SK-N-DZ (cell line): Measurements from ENCODE around the gene AIG1.
A peak's percentile ranks its signal among the peaks of the same experiment; 100 is the strongest.
"Not testable (repeated sequence)": the region's sequence is repeated elsewhere in the genome, so short reads cannot be mapped to it uniquely, and the experiment has no call there.

Source experiments
- DNase-seq: peaks from one replicate; pipeline ENCODE4 v3.0.0-alpha.2; 2015; ENCODE audit warnings: low spot score

The AIG1 gene

DNA sequence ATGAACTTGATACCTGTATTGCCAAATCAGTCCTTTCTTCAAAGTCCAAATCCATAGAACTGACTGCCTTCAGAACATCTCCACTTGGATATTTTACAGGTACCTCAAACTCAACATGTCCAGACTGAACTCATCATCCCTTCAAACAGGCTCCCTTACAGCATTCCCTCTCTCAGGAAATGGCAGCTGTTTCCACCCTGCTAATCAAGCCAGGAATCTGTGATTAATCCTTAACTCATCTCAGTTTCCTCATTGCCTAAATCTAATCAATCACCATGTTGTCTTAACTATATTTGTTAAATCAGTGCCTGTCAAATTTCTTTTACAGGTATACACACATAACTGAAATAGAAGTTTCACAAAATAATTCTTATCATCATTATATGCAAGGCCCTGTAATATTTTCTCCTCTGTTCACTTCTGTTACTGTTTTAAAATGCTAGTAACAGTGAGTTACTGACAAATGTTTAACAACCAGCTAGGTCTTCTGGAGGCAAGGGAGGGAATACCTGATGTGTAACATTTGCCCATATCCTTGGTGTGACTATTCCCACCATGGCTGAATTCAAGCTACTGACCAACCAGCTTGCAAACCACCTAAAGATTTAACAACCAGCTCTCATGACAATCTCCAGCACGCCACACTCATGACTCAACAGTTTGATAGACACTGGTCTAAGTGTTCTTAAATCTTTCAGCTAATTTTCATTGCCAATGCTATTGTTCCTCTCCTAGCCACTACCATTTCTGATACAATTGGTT lies 264.9 kb downstream of the AIG1 start:
- no peak for DNase-seq

DNA sequence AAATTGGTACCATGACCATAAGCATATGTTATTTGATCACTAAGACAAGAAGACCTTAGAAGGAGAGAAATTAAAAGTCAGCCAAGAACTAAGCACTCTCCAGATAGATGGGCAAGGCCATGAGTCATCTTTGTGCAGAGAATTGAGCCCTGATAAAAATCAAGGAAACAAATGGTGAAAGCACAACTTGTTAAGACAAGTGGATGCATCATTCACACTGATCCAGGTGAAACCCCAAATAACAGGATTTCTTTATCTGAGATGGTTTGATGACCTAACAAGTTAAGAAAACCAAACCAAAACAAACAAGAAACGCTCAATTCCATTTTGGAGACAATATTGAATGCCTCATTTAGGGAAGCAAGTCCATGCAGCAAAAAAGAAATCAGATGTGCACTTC lies 268.2 kb downstream of the AIG1 start:
- no peak for DNase-seq

DNA sequence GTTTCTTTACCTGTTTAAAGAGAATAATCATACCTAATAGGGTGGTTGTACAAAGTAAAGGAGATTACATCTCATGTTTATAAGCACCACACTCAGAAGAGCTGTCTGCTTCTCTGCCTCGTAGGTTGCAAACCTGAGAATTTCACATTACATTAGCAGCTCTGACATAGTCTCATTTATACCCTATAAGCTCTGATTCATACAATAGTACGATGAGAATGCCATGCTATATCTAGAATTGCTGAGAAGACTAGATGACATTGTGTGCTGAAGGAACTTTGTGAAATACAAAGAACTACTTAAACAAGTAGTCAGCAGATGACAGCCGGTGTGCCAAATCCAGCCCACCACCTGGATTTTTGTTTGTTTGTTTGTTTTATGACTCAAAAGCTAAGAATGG lies 268.6 kb downstream of the AIG1 start:
- no peak for DNase-seq

DNA sequence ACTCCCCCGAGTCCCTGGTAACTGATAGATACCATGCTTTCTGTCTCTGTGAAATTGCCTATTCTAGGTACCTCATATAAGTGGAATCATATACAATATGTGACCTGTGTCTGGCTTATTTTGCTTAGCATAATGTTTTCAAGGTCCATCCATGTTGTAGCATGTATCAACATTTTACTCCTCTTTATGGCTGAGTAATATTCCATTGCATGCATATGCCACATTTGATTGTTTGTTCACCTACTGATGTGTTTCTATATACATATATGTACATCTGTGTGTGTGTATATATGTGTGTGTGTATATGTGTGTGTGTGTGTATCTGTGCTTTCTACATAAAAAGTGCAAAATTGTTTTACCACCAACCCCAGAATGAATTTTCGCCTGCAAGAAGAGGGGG lies 270.7 kb downstream of the AIG1 start:
- DNase-seq, result no peak

DNA sequence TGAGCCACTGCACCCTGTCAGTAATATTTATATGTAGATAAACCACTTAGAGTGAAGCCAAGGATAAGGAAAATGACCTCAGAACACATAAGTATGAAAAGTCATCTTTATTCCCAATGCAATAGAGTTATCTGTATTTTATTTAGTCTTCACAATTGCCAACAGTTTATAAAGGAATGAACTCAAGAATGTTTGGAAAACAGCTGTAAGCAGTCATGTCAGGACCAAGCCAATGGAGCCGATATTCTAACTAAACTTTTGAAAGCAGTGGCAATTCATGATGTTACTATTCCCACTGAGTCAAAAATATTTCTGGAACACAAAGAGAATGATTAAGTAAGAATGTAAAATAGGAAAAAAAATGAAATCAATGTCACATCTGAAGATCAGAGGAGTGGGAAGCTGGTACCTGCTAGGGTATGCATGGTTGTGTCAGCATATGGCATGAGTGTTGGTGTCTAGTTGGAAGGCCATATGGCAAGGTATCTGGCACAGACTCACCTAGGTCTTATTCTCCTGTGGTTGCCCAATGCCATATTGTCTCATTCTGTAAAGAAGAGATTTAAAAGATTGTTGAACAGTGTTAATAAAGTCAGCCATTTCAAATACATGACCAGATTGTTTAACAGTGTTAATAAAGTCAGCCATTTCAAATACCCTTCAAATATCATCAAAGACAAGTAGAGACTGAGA lies 271.6 kb downstream of the AIG1 start:
- no peak for DNase-seq

DNA sequence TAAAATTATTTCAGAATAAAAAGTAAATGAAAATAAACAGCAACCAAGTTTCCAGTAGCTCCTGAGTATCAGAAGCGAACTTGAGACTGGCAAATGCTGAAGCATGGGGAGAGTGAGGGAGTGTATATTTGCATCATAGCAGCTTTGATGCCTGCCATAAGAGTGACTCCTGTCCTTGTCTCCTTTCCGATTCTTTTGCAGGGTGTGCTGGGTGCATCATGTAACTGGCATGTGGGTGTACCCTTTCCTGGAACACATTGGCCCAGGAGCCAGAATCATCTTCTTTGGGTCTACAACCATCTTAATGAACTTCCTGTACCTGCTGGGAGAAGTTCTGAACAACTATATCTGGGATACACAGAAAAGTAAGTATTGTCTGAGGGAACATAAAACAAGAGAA lies 272.4 kb downstream of the AIG1 start:
- DNase-seq, result no peak

DNA sequence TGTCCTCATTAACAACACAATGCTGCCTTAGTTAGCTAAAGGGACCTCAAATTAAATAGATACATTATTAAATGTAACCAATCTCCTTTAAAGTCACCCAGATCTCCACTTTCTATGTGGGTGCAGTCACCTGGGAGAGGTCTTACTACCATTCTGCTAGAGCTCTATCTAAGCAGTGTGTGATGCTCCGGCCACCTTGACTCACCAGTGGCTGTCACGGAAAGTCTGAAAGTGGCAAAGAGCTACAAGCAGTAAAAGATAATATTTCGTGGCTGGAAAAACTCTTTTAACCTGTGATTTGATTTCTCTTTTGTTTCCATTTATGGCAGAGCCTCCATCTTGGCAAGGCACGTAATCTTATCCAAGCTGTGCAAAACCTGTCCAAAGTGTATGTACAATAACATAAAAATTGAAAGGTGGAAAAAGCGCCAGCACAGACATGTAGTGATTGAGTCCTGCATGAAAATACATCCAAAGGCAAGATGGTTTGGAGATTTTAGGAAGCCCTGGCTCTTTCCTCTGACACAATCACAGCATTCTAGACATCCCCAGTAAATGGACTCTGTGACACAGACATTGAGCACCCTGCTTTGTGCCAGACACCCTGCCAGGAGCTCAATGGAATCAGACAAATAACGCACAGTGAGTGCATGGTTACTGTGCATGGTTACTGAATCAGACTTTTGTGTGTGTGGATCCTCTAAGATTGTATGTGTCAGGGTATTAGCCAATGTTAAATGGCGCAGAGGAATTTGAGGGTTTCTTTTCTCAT lies 273.2 kb downstream of the AIG1 start:
- DNase-seq, result no peak

DNA sequence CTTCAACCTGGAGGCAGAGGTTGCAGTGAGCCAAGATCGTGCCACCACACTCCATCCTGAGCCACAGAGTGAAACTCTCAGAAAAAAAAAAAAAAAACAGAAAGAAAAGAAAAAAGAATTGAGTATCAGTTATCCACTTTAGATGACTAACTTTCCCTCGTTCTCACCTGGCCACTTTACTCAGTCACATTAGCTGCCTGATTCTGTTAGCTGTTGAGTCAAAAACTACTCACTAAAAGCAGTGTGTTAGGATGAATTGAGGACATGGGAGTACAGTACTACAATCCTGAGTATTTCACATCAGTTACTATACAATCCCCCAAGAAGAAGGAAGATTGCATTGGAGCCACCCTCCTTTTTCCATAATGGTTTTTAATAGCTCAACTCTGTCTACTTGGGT lies 275.2 kb downstream of the AIG1 start:
- DNase-seq, result no peak

DNA sequence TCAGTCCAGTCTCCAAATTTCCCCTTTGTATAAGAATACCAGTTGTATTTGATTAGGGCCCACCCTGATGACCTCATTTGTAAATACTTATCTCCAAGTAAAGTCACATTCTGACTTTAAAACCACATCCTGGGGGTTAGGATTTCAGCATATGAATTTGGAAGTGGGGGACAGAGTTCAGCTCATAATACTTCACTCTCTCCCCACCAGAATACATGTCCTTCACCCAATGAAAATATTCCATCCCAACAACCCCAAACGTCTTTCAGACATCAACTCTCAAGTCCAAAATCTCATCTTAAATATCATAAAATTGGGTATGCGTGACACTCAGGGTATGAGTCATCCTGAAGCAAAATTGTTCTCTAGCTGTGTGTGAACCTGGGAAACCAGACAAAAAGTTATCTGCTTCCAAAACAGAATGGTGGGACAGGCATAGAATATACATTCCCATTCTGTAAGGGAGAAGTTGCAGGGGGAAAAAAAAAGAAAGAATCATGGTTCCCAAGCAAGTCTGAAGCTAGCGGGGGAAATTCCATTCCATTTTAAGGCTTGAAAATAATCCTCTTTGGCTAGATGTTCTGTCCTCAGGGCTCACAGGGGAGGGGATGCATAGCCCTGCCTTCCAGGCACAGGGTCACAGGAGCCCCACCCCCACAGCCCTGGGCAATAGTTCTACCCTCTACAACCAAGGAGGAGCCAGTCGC lies 275.9 kb downstream of the AIG1 start:
- no peak for DNase-seq

DNA sequence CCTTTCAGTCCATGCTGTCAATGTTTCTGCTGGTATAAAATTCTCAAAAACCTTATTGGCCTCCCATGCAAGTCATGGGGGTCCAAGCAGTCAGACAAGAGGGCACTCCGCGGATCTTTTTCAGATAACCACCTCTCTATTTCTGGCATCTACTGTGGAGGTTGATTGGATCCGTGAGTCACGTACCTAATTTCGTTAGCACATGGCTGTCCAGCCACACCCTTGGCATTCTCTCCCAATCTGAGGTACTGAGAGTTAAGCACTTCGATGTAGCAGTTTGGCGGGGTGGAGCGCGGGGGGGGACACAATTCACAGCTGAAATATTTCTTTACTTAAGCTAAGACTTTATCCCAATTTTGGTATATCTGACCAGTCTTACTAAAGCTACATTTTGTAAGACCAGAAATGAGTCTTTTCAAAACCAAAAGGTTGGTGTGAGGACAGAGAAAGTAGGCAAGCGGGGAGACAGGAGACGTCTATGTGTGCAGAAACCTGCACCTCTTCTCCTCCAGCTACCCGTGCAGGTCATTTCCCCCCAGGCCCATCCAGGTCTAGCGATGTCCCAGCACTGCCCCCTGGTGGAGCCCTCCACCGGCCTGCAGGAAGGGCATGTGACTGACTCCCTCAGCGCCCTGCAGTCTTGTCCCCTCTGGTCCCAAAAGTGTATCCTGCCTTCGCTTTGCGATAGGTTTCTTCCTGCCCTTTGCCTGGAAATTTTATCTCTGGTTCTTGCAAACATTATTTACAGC lies 276.7 kb downstream of the AIG1 start:
- DNase-seq, result peak; percentile 6

DNA sequence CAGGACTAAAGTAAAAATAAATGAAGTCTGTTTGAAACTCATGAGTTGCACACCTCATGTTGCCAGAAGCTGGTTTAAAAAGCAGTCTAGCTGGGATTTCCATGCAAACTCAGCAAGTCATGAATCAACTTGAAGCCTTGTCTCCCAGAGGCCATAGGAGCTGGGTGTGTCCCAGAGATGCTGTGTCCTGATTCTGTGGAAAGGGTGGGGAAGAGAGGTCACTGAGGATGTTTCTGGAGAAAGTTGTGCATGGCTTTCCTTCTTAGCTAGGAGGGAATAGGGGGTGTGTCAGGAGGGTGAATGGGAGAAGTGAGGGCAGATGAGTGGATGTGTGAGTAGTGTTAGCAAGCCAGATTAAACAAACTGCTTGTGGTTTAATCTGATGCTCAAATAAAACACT lies 278.5 kb downstream of the AIG1 start:
- DNase-seq, result no peak

DNA sequence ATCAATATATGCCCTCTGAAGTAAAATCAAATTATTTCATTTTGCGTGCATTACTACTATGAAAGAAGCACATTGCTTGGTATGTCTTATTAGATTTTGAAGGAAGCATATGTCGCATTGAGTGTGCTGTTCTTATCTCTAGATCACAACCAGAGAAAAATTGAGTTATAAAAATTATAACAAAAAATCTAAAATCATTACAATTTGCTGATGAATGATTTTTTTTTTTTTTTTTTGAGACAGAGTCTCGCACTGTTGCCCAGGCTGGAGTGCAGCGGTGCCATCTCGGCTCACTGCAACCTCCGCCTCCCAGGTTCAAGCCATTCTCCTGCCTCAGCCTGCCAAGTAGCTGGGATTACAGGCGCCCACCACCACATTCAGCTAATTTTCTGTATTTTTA lies 284.8 kb downstream of the AIG1 start:
- not testable (repeated sequence) for DNase-seq

DNA sequence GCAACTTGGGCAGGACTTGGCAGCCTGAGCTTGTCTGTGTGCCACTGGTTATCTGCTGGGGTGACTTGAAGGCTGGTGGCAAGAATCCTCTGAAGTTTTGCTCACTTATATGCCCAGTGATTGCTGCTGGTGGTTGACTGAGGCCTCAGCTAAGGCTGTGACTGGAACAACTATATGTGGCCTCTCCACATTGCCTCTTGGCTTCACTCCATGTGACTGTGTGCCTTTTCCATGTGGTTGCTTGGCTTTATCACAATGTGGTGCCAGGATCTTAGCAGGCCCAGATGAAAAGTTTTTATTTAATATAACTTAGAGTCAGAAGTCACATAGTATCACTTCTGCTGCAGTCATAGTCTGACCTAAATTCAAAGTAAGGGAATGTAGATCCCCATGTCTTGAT lies 285.3 kb downstream of the AIG1 start:
- DNase-seq, result no peak

DNA sequence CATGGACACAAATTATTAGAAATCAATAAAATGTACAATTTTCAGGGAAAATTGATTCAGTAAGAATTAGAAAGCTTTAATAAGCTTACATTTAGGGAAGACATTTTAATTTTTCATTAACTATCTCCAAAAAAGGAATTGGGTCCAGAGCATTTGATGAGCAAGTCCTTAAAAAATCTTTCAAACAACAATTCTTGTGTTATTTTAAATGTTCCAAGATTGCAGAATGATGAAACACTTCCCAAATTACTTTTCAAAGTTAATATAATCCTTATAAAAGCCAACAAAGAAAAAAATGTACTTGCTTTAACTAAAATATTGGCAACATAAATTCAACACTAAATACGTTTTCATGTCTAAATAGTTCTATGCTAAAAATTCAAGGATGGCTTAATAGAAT lies 287.8 kb downstream of the AIG1 start:
- DNase-seq, result no peak

DNA sequence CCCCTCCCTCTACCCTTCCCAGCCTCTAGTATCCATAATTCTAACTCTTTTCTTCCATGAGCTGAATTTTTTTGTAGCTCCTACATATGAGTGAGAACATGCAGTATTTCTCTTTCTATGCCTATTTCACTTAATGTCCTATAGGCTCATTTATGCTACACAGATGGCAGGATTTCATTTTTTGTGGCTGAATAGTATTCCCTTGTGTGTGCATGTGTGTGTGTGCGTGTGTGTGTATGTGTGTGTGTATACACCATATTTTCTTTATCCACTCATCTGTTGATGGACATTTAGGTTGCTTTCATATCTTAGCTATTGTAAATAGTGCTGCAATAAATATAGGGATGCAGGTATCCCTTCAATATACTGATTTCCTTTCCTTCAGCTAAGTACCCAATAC lies 288.8 kb downstream of the AIG1 start:
- DNase-seq, result no peak

DNA sequence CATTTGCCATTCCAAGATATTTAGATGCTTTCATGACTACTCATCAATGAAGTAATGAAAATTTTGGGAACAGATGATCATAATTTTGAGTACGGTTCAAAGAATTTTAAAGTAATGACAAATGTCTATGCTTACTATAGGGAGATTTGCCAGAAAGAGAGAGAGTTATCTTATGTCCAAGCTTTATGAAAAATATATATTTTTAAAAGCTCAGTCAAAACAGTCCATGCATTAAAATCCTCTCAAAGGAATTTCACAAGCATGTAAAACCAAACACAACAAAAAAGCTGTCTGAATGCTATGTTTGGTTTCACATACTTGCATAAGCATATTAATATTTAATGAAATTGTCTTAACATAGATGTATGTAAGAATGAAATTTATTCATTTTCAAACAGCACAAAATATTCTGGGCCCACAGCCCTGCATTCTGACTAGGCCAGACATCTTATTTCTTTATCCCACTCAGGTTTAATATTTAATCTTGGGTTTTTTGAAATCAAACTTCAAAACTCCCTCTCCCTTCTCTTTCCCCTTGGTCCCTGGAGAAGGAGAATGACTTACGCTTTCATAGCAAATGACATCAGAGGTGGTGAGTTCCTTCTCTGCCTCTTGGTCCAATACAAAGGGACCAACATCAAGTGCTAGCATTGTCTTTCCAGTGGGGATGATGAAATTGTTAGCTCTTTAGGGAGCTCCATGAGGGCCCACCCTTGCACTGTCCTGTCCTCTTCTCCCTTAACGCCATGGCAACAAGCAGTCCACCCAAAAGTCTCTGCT lies 295.6 kb downstream of the AIG1 start:
- no peak for DNase-seq

DNA sequence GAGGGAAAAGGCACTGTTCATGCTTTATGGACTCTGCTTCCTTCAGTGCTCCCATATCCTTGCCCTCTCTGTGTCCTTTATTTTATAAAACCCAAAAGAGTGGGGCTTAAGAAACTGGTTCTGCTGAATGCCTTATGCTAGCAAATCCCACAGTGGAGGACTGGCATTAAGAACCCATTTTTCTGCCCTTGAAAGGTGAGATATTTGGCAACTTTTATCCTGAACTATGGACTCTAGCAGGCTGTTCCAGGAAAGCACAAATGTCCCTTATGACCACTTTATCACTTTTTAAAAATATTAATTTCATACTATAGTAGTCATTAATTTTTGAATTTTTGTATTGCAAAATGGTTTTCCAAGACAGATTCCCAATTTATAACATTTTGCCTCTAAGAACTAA lies 296.5 kb downstream of the AIG1 start:
- DNase-seq, result no peak

DNA sequence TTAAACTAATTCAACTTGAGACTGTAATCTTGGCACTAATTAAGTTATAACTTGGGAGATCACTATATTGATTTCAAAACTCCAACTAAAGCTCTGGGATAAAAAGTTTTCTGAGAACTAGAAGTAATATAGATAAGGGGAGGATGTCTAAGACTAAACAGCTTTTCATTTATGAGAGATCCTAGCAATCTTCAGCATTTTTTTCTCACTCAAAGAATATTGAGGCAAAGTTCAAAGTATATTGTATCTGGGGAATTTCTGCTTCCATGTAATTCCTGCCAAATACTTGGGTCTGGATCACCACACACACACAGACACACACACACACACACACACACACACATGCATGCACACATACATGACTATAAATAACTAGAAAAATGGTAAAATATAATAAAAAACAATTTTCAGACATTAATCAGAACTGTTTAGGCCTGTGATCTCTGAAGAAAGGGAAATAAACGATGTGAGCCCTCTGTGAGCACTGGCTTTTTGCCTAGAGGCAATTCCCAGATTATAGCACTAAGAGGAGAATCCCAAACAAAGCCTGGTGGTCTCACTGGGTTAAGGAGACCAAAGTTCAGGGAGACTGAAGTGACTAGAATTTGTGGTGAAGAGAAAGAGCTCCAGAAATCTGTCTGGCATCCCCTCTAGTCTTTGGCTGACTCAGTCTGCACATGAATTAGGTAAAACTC lies 297.0 kb downstream of the AIG1 start:
- DNase-seq, result no peak

DNA sequence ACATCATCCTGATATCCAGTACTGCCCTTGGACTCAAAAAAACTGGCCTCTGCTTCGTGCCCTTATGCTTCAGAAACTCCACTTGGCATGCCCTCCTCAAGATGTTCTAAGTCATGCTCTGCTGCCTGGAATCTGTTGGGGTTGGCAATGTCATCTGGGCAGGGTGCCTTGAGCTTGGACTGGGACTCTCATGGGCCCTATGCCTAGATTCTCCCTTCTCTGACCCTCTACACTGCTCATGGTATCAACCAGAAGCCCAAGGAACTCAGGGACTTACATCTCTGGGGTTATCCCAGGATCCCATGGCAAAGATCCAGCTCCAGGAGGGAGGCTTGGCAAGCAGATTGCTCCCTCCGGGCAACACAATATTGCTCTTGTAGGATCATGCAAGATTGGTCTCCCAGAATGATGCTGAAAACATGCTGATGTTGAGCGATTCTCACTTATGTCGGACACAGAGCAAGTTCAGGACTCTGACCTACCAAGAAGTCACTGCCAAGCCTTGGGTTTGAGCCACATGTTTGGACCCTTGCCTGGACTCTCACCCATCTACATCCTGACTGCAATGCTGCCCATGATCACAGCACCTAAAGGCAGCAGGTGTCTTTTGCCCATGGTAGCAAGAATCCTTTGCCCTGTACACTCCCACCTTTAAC lies 301.0 kb downstream of the AIG1 start:
- DNase-seq, result no peak
